Gastrocnemius medialis (tissue), 4 donors: ENCODE results near the gene RASD1. TPM values are rescaled to one million over a fixed set of nuclear protein-coding genes. Genes with fewer than 3 reads are reported as not detected.

Experiments used
- ATAC-seq, 2 donors: fragments of 150-250 bp; one replicate each; pipeline ENCODE4 v1.9.1; 2016
- DNase-seq, 2 donors: peaks; one replicate each; pipeline ENCODE4 v3.0.0-alpha.2; 2019
- H3K27ac ChIP-seq, 4 donors: fragments of 200-600 bp; sonication (generic); 1 replicate in 1 of 4; 2 replicates in 3 of 4; pipeline ENCODE4 v1.5.1; 2016 to 2018; ENCODE audit warnings: mild to moderate bottlenecking in 2 of 4, moderate library complexity in 1 of 4
- H3K27me3 ChIP-seq, 3 donors: fragments of 200-600 bp; sonication (generic) in 2 of 3; 1 replicate in 1 of 3; 2 replicates in 2 of 3; pipeline versions ENCODE4 v1.5.1 to v1.6.0; 2016 to 2019; ENCODE audit warnings: mild to moderate bottlenecking in 1 of 3, moderate library complexity in 1 of 3
- H3K36me3 ChIP-seq, 2 donors: fragments of 200-600 bp; sonication (generic) in 1 of 2; one replicate each; pipeline ENCODE4 v1.5.1; 2017 to 2018
- H3K4me1 ChIP-seq, 2 donors: fragments of 200-600 bp; sonication (generic) in 1 of 2; one replicate each; pipeline ENCODE4 v1.5.1; 2016 to 2017; ENCODE audit warnings: mild to moderate bottlenecking in 2 of 2
- H3K4me3 ChIP-seq, 4 donors: fragments of 200-600 bp; sonication (generic) in 3 of 4; 1 replicate in 1 of 4; 2 replicates in 3 of 4; pipeline ENCODE4 v1.5.1; 2016 to 2019; ENCODE audit warnings: mild to moderate bottlenecking in 2 of 4
- H3K9me3 ChIP-seq, 3 donors: fragments of 200-600 bp; sonication (generic) in 2 of 3; 1 replicate in 1 of 3; 2 replicates in 2 of 3; pipeline ENCODE4 v1.5.1; 2016 to 2019
- POLR2A ChIP-seq, 2 donors: fragments of 450-650 bp; IDR thresholded peaks; one replicate each; pipeline ENCODE4 v1.6.1; 2017; ENCODE audit warnings: antibody characterized with exemption in 2 of 2, mild to moderate bottlenecking in 2 of 2, moderate library complexity in 2 of 2
- in situ Hi-C, 4 donors: fragments of 200-750 bp; cut with MboI; loops; one replicate each; pipeline versions ENCODE4 v1.15.0 to v1.8.0; 2017; ENCODE audit warnings: low sequenced_read_pairs in 4 of 4
- intact Hi-C: fragments of 100-400 bp; cut with DNase I; formaldehyde crosslinking; loops from one replicate; pipeline ENCODE4 v1.15.1; 2023; ENCODE audit warnings: low total_unique reads
- total RNA-seq, 4 donors: library from RNA; depleted of rRNA; stranded (reverse); fragments of >200 nt; gene quantifications; one replicate each; pipeline versions ENCODE4 v1.1.0 to v1.2.3, GENCODE V29; 2016
- TF ChIP-seq, protein P1 (sequence below), 5 experiments: fragments of 450-650 bp in 3 of 5; fragments of 200-600 bp in 2 of 5; sonication (generic) in 2 of 5; IDR thresholded peaks in 4 of 5; conservative IDR thresholded peaks in 1 of 5; 1 replicate in 4 of 5; 2 replicates in 1 of 5; pipeline ENCODE4 v1.5.1; 2016 to 2019; ENCODE audit warnings: antibody characterized with exemption in 5 of 5, mild to moderate bottlenecking in 3 of 5, moderate library complexity in 3 of 5

RASD1 gene
- total RNA-seq, 4 donors from 2014 or later = 61.3 to 264 (median 102) TPM

DNA sequence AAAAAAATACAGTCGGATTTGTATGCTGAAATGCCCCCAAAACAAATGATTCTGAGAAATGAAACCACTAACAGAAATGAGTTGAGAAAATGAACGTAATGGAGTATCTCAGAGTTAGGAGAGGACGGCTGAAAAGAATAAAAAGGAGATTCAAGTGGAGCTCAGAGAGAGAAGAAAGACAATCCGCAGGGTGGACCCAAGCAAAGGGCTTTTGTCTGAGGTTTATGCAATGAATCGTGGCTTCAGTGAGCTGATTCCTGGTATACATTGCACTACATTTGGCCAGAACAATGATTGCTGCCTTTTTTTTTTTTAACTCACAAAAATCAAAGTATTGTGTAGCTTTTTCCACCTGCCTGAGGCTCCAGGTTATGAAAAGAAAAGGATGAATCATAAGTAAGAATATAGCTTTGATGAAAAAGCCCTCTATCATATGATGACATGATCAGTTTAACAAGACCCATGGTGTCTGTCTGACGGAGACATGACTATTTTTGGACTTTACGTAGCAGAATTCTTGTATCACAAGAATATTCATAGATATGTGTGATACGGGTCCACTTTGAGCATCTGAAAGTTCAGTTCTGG is 23.8 kb downstream of the RASD1 start:
- Histone ChIP-seq H3K4me3 (no peak overlapping the region), H3K36me3 (no peaks in the 10 kb centered on the region), H3K4me1 (peaks cover under 1 to 2% of the 10 kb centered on the region in 2 donors), H3K9me3 (no peaks in the 10 kb centered on the region), H3K27me3 (no peaks in the 10 kb centered on the region), H3K27ac (no peak overlapping the region)
- TF ChIP-seq, protein P1, sequence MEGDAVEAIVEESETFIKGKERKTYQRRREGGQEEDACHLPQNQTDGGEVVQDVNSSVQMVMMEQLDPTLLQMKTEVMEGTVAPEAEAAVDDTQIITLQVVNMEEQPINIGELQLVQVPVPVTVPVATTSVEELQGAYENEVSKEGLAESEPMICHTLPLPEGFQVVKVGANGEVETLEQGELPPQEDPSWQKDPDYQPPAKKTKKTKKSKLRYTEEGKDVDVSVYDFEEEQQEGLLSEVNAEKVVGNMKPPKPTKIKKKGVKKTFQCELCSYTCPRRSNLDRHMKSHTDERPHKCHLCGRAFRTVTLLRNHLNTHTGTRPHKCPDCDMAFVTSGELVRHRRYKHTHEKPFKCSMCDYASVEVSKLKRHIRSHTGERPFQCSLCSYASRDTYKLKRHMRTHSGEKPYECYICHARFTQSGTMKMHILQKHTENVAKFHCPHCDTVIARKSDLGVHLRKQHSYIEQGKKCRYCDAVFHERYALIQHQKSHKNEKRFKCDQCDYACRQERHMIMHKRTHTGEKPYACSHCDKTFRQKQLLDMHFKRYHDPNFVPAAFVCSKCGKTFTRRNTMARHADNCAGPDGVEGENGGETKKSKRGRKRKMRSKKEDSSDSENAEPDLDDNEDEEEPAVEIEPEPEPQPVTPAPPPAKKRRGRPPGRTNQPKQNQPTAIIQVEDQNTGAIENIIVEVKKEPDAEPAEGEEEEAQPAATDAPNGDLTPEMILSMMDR (IDR thresholded peaks at IDR 0.05 in 4 of 5, conservative IDR thresholded peaks at IDR 0.05 in 1 of 5) = no peak
- TF ChIP-seq POLR2A (IDR thresholded peaks at IDR 0.05) = no peak
- DNase-seq (no peak), ATAC-seq (no peak)
- in situ Hi-C loops (loop anchor here in 1 of 4 donors (10.0 kb wide), 2 partner anchors 112 to 118 kb away; no protein-coding TSS in a partner anchor), intact Hi-C loops (no loop called here)

GRCh38 chr17:17469996-17470395 is 26.2 kb downstream of the RASD1 start:
- Histone ChIP-seq H3K4me1 (no peaks in the 10 kb centered on the region), H3K4me3 (no peak overlapping the region), H3K36me3 (no peaks in the 10 kb centered on the region), H3K9me3 (no peaks in the 10 kb centered on the region), H3K27ac (no peak overlapping the region), H3K27me3 (no peaks in the 10 kb centered on the region)
- intact Hi-C loops = no loop called here
- ATAC-seq (no peak), DNase-seq (no peak)
- TF ChIP-seq, protein P1 (IDR thresholded peaks at IDR 0.05 in 4 of 5, conservative IDR thresholded peaks at IDR 0.05 in 1 of 5) = no peak
- TF ChIP-seq POLR2A (IDR thresholded peaks at IDR 0.05) = no peak
- in situ Hi-C loops = loop anchor here in 1 of 4 donors (10.0 kb wide), 2 partner anchors 115 kb away; no protein-coding TSS in a partner anchor

GRCh38 chr17:17469358-17469757 is 26.8 kb downstream of the RASD1 start:
- in situ Hi-C loops = no loop called here
- Histone ChIP-seq H3K36me3 (no peaks in the 10 kb centered on the region), H3K9me3 (no peaks in the 10 kb centered on the region), H3K27ac (no peak overlapping the region), H3K27me3 (no peaks in the 10 kb centered on the region), H3K4me1 (no peaks in the 10 kb centered on the region), H3K4me3 (no peak overlapping the region)
- TF ChIP-seq, protein P1 (IDR thresholded peaks at IDR 0.05 in 4 of 5, conservative IDR thresholded peaks at IDR 0.05 in 1 of 5) = no peak
- TF ChIP-seq POLR2A (IDR thresholded peaks at IDR 0.05) = no peak
- DNase-seq (no peak), ATAC-seq (no peak)
- intact Hi-C loops = no loop called here

DNA sequence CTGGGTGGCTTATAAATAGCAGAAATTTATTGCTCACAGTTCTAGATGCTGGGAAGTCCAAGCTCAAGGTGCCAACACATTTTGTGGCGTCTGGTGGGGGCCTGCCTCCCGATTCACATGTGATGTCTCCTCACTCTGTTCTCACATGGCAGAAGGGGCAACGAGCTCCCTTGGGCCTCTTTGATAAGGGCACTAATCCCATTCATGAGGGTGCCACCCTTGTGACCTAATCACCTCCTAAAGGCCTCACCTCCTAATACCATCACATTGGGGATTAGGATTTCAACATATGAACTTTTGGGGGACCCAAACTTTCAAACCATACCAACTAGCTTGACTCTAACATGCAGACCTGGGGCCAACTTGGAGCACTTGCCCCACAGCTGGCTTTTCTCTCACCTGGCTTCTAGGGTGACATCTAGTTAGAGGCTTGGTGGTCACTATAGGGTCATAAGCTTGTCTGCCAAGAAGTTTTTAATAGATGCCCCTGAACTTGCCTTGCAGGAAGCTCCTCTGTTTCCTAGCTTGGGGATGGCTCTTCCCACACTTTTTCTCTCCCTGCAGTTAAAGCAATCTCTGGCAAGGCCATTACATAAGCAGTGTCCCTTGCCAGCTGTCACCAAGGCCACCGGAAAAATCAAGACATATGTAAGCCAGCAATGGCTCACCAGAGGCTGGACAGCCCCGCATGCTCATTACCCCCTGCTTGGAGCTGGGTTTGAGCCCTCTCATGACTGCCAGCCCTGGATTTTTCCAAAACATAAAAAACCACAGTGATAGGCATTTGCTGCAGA is 27.8 kb downstream of the RASD1 start:
- ATAC-seq (no peak), DNase-seq (no peak)
- intact Hi-C loops (no loop called here), in situ Hi-C loops (no loop called here)
- H3K9me3 ChIP-seq = no peaks in the 10 kb centered on the region
- no peaks in the 10 kb centered on the region for H3K36me3 ChIP-seq
- H3K27ac ChIP-seq = no peak overlapping the region
- H3K4me3 ChIP-seq = no peak overlapping the region
- TF ChIP-seq, protein P1 (IDR thresholded peaks at IDR 0.05 in 4 of 5, conservative IDR thresholded peaks at IDR 0.05 in 1 of 5) = no peak
- no peak for TF ChIP-seq POLR2A (IDR thresholded peaks at IDR 0.05)
- no peaks in the 10 kb centered on the region for H3K27me3 ChIP-seq
- H3K4me1 ChIP-seq = no peaks in the 10 kb centered on the region
